DOHH2 (cell line): ENCODE data around the gene CMTR1.

Source experiments
- H3F3A ChIP-seq: fragments of 200-600 bp; sonication (generic), shearing (Covaris generic); 2 replicates; pipeline ENCODE4 v1.6.0; 2016; ENCODE audit warnings: antibody characterized with exemption, mild to moderate bottlenecking; ENCODE audit not compliant: control insufficient read depth, insufficient read depth
- H3K27ac ChIP-seq: fragments of 200-600 bp; sonication (generic); 2 replicates; pipeline ENCODE4 v1.5.1; 2014; ENCODE audit warnings: low read depth, mild to moderate bottlenecking, low read length, moderate library complexity
- H3K27me3 ChIP-seq: fragments of 200-600 bp; sonication (generic); 2 replicates; pipeline ENCODE4 v1.6.1; 2014; ENCODE audit warnings: mild to moderate bottlenecking, low read length, mixed read lengths; ENCODE audit not compliant: control insufficient read depth
- H3K36me3 ChIP-seq: fragments of 200-600 bp; sonication (generic); 2 replicates; pipeline ENCODE4 v1.6.1; 2014; ENCODE audit warnings: mild to moderate bottlenecking, low read length, moderate library complexity, mixed read lengths; ENCODE audit not compliant: control insufficient read depth
- H3K4me1 ChIP-seq: fragments of 200-600 bp; sonication (generic); 2 replicates; pipeline ENCODE4 v1.6.1; 2014; ENCODE audit warnings: mild to moderate bottlenecking, low read length, mixed read lengths; ENCODE audit not compliant: control insufficient read depth
- H3K4me2 ChIP-seq: fragments of 200-600 bp; sonication (generic); 2 replicates; pipeline ENCODE4 v1.6.0; 2014; ENCODE audit warnings: mild to moderate bottlenecking, low read length, moderate library complexity
- H3K4me3 ChIP-seq: fragments of 200-600 bp; sonication (generic); 2 replicates; pipeline ENCODE4 v1.5.1; 2014; ENCODE audit warnings: mild to moderate bottlenecking, low read length, mixed read lengths
- H3K79me2 ChIP-seq: fragments of 200-600 bp; sonication (generic); 2 replicates; pipeline ENCODE4 v1.6.1; 2014; ENCODE audit warnings: mild to moderate bottlenecking, low read length, mixed read lengths; ENCODE audit not compliant: control insufficient read depth
- H3K9me2 ChIP-seq: fragments of 200-600 bp; sonication (generic); replicated peaks from 2 replicates; pipeline ENCODE4 v1.6.1; 2014; ENCODE audit warnings: mild to moderate bottlenecking, low read length, mixed read lengths; ENCODE audit not compliant: control insufficient read depth
- H3K9me3 ChIP-seq: fragments of 200-600 bp; sonication (generic); 2 replicates; pipeline ENCODE4 v1.6.1; 2014; ENCODE audit warnings: antibody characterized with exemption, low read length, mixed read lengths; ENCODE audit not compliant: control insufficient read depth, insufficient read depth
- H4K20me1 ChIP-seq: fragments of 200-600 bp; sonication (generic); 2 replicates; pipeline ENCODE4 v1.6.0; 2014; ENCODE audit warnings: low read depth, mild to moderate bottlenecking, antibody characterized with exemption, low read length, moderate library complexity; ENCODE audit not compliant: control insufficient read depth, insufficient read depth
- CTCF ChIP-seq: fragments of 200-600 bp; sonication (generic); IDR thresholded peaks from one replicate; pipeline ENCODE4 v1.5.1; 2014; ENCODE audit warnings: antibody characterized with exemption, mild to moderate bottlenecking, low read depth, low read length; ENCODE audit not compliant: poor library complexity, severe bottlenecking
- EZH2phosphoT487 ChIP-seq: fragments of 200-600 bp; sonication (generic); IDR thresholded peaks from 2 replicates; pipeline ENCODE4 v1.6.1; 2017; ENCODE audit warnings: borderline replicate concordance, mild to moderate bottlenecking, antibody characterized with exemption, low read length, moderate library complexity, mixed read lengths

The CMTR1 gene

GRCh38 chr6:37478827-37479226 is 45.8 kb downstream of the CMTR1 start:
- Histone ChIP-seq H4K20me1 (no peaks in the 10 kb centered on the region), H3K79me2 (no peaks in the 10 kb centered on the region), H3K27me3 (no peaks in the 10 kb centered on the region), H3K9me3 (no peaks in the 10 kb centered on the region), H3K36me3 (peaks cover 58% of the 10 kb centered on the region), H3K27ac (no peak overlapping the region), H3K4me1 (no peaks in the 10 kb centered on the region), H3K9me2 (no peaks in the 10 kb centered on the region), H3F3A (no peaks in the 10 kb centered on the region), H3K4me3 (no peak overlapping the region), H3K4me2 (no peak overlapping the region)
- TF ChIP-seq EZH2phosphoT487 (no peak), CTCF (no peak)

- no peaks in the 10 kb centered on the region for H3K4me1 ChIP-seq
- peaks cover 57% of the 10 kb centered on the region for H3K36me3 ChIP-seq
- no peaks in the 10 kb centered on the region for H3K9me3 ChIP-seq
- no peak overlapping the region for H3K4me3 ChIP-seq
- H3K27me3 ChIP-seq = no peaks in the 10 kb centered on the region
- H3K79me2 ChIP-seq = no peaks in the 10 kb centered on the region
- H4K20me1 ChIP-seq = no peaks in the 10 kb centered on the region
- no peaks in the 10 kb centered on the region for H3F3A ChIP-seq
- H3K27ac ChIP-seq = no peak overlapping the region
- TF ChIP-seq EZH2phosphoT487 (no peak), CTCF (no peak)
- H3K4me2 ChIP-seq = no peak overlapping the region
- H3K9me2 ChIP-seq = no peaks in the 10 kb centered on the region
These were observed 46.3 kb downstream of the CMTR1 start for GRCh38 chr6:37479266-37479854.

- H3K9me2 ChIP-seq = no peaks in the 10 kb centered on the region
- H3K79me2 ChIP-seq = no peaks in the 10 kb centered on the region
- no peaks in the 10 kb centered on the region for H3F3A ChIP-seq
- H3K4me3 ChIP-seq = no peak overlapping the region
- H3K4me2 ChIP-seq = no peak overlapping the region
- H3K4me1 ChIP-seq = no peaks in the 10 kb centered on the region
- no peaks in the 10 kb centered on the region for H4K20me1 ChIP-seq
- H3K36me3 ChIP-seq = peaks cover 53% of the 10 kb centered on the region
- TF ChIP-seq CTCF (no peak), EZH2phosphoT487 (no peak)
- no peaks in the 10 kb centered on the region for H3K27me3 ChIP-seq
- no peaks in the 10 kb centered on the region for H3K9me3 ChIP-seq
- no peak overlapping the region for H3K27ac ChIP-seq
These were observed 47.2 kb downstream of the CMTR1 start for GRCh38 chr6:37480118-37480736.
